GM18508 (cell line): Measurements from ENCODE around the gene RLF.

Experiments used
- ATAC-seq: cut with Tn5 transposase; IDR thresholded peaks from one replicate; pipeline ENCODE4 v1.9.1; 2021; ENCODE audit warnings: moderate number of reproducible peaks; ENCODE audit not compliant: insufficient read depth, unreplicated experiment

Gene RLF

GRCh38 chr1:40232444-40232843, 71.3 kb downstream of the RLF start:
- no peak for ATAC-seq

- ATAC-seq, result no peak
These were observed 78.4 kb downstream of the RLF start for GRCh38 chr1:40239626-40240025.

GRCh38 chr1:40240390-40240789, 79.2 kb downstream of the RLF start:
- ATAC-seq, result no peak

- no peak for ATAC-seq
These were observed 80.2 kb downstream of the RLF start for GRCh38 chr1:40241362-40241761.

- no peak for ATAC-seq
These were observed 82.2 kb downstream of the RLF start for GRCh38 chr1:40243351-40243750.

GRCh38 chr1:40244138-40244744, 83.1 kb downstream of the RLF start:
- ATAC-seq, result no peak

GRCh38 chr1:40245686-40246085, 84.5 kb downstream of the RLF start:
- ATAC-seq, result no peak

- no peak for ATAC-seq
These were observed 86.5 kb downstream of the RLF start, which contains the start of gene TMCO2 for GRCh38 chr1:40247655-40248054. TMCO2 (plus strand) TSS chr1:40247937; CDS start chr1:40247994, 57 bp downstream.

- ATAC-seq, result no peak
These were observed 87.2 kb downstream of the RLF start for GRCh38 chr1:40248412-40248811.

GRCh38 chr1:40251456-40251855, 90.3 kb downstream of the RLF start:
- no peak for ATAC-seq

- no peak for ATAC-seq
These were observed 91.4 kb downstream of the RLF start for GRCh38 chr1:40252601-40253000.

GRCh38 chr1:40255231-40255630, 94.0 kb downstream of the RLF start:
- no peak for ATAC-seq

- no peak for ATAC-seq
These were observed 95.4 kb downstream of the RLF start for GRCh38 chr1:40256401-40257084.

- no peak for ATAC-seq
These were observed 96.1 kb downstream of the RLF start for GRCh38 chr1:40257313-40257687.

- ATAC-seq, result peak; percentile 64
These were observed 96.7 kb downstream of the RLF start, which contains the start of gene ZMPSTE24 for GRCh38 chr1:40257688-40258444. ZMPSTE24 (plus strand) TSS chr1:40258236; CDS start chr1:40258272, 36 bp downstream.

- ATAC-seq, result no peak
These were observed 97.2 kb downstream of the RLF start for GRCh38 chr1:40258445-40258769.

- ATAC-seq, result no peak
These were observed 103.2 kb downstream of the RLF start for GRCh38 chr1:40264354-40264781.

- no peak for ATAC-seq
These were observed 104.1 kb downstream of the RLF start for GRCh38 chr1:40265298-40265697.

GRCh38 chr1:40265919-40266318, 104.7 kb downstream of the RLF start:
- no peak for ATAC-seq

- no peak for ATAC-seq
These were observed 105.8 kb downstream of the RLF start for GRCh38 chr1:40266786-40267535.

GRCh38 chr1:40267767-40268187, 106.6 kb downstream of the RLF start:
- no peak for ATAC-seq
